ENCODE data around the gene GRAMD1A. TPM values are rescaled to one million over a fixed set of nuclear protein-coding genes. Genes with fewer than 3 reads are reported as not detected.
A peak's percentile ranks its signal among the peaks of the same experiment; 100 is the strongest.

Gene GRAMD1A
- total RNA-seq, 1 donor from 2014 or later: 67.4 TPM

DNA sequence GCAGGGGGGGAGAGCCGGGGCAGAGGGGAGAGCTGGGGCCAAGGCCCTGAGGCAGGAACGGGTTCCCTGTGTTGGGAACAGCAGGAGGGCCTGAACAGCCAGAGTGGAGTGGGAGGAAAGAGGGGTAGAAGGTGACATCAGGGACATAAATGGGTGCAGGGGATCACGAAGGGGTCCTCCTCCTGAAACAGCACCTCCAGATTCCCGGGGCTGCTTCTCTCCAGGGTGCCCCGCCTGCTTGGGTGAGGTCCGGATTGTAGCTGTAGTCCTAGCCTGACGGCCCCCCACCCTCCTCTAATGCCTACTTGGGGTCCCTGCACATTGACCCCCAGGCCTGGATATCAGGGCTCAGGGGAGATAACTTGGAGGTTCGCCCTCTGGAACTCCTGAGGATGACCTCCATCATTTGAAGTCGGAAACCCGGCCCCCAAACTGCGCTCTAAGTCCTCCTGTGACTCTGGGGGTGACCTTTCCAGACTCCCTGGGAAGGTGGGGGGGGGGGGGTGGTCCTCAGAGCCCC is 29.7 kb downstream of the GRAMD1A start:
- peaks cover 38% of the 10 kb centered on the region for H4K20me1 ChIP-seq (ENCODE audit: insufficient read depth, low read length)
- H3K4me2 ChIP-seq (ENCODE audit: low read length): peak overlapping the region; percentile 95
- TF ChIP-seq EZH2 (IDR thresholded peaks at IDR 0.05; ENCODE audit: insufficient read depth, low read length): no peak
- TF ChIP-seq, protein P1, sequence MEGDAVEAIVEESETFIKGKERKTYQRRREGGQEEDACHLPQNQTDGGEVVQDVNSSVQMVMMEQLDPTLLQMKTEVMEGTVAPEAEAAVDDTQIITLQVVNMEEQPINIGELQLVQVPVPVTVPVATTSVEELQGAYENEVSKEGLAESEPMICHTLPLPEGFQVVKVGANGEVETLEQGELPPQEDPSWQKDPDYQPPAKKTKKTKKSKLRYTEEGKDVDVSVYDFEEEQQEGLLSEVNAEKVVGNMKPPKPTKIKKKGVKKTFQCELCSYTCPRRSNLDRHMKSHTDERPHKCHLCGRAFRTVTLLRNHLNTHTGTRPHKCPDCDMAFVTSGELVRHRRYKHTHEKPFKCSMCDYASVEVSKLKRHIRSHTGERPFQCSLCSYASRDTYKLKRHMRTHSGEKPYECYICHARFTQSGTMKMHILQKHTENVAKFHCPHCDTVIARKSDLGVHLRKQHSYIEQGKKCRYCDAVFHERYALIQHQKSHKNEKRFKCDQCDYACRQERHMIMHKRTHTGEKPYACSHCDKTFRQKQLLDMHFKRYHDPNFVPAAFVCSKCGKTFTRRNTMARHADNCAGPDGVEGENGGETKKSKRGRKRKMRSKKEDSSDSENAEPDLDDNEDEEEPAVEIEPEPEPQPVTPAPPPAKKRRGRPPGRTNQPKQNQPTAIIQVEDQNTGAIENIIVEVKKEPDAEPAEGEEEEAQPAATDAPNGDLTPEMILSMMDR (IDR thresholded peaks at IDR 0.05; ENCODE audit: insufficient read depth, low read depth, low read length): no peak
- DNase-seq (ENCODE audit: low read depth) (no peak), FAIRE-seq (no peak)
- H3K36me3 ChIP-seq (ENCODE audit: insufficient read depth, low read length): no peaks in the 10 kb centered on the region
- Mint-ChIP-seq H3K27me3 (ENCODE audit: low read depth, unreplicated experiment) (peaks cover 28% of the 10 kb centered on the region), H3K4me1 (ENCODE audit: low read depth, unreplicated experiment) (no peaks in the 10 kb centered on the region), H3K9me3 (ENCODE audit: unreplicated experiment) (peaks cover 4% of the 10 kb centered on the region), H3K27ac (ENCODE audit: unreplicated experiment) (no peak overlapping the region), H3K36me3 (ENCODE audit: low read depth, unreplicated experiment) (peaks cover 19% of the 10 kb centered on the region), H3K4me3 (ENCODE audit: unreplicated experiment) (peak overlapping the region; percentile 50)
- H3K9ac ChIP-seq (ENCODE audit: low read length): peak overlapping the region; percentile 58
- H3K4me3 ChIP-seq (ENCODE audit: insufficient read depth, low read depth, low read length): peak overlapping the region; percentile 37
- peaks cover 10% of the 10 kb centered on the region for H3K4me1 ChIP-seq (ENCODE audit: insufficient read depth, low read length)
- H3K27me3 ChIP-seq (ENCODE audit: insufficient read depth, low read length): peaks cover 2% of the 10 kb centered on the region
- H3K27ac ChIP-seq (ENCODE audit: low read depth, low read length): no peak overlapping the region
- H3K9me3 ChIP-seq (ENCODE audit: insufficient read depth, low read depth, low read length): no peaks in the 10 kb centered on the region
- H3K79me2 ChIP-seq (ENCODE audit: insufficient read depth, low read length): no peaks in the 10 kb centered on the region
- H2AFZ ChIP-seq (ENCODE audit: low read depth, low read length): no peak overlapping the region

DNA sequence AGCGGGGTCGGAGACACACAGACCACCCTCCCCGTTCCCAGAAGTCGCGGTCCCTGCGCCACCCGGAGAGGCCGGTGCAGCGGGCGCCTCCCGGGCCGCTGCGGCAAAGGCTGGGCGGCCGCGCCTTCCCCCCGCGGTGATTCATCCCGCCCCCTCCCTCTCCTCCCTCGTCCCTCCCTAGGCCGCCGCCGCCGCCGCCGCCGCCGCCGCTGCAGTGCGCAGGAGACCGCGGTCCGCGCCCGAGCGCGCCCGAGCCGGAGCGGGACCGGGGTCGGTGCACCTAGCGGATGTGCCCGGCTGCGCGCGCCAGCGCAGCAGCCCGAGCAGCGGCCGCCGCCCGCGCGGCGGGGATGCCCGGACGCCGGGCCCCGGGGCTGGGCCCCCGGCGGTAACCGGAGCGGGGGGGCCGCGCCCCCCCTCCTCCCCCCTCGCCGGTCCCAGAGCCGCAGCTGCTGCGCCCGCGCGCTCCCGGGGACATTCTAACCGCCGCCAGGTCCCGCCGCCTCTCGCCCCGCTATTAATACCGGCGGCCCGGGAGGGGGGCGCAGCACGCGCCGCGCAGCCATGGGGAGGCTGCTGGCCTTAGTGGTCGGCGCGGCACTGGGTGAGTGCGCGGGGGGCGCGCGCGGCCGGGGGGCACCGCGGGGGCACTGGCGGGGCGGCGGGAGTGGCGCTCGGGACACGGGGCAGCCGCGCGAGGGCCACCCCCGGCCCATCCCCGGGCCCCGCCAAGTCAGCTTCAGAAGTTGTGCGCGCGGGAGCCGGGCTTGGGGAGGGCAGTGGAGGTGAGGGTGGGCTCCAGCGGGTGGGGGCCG is 30.3 kb downstream of the GRAMD1A start, which contains the start of gene SCN1B:
SCN1B (plus strand) TSS at position 214 of the 815 bp plus-strand sequence; CDS start at position 565, 351 bp downstream.
- H3K27me3 ChIP-seq (ENCODE audit: insufficient read depth, low read length): peaks cover 2% of the 10 kb centered on the region
- Mint-ChIP-seq H3K4me3 (ENCODE audit: unreplicated experiment) (peak within 1 kb of the TSS; percentile 88), H3K27me3 (ENCODE audit: low read depth, unreplicated experiment) (peaks cover 28% of the 10 kb centered on the region), H3K36me3 (ENCODE audit: low read depth, unreplicated experiment) (peaks cover 18% of the 10 kb centered on the region), H3K4me1 (ENCODE audit: low read depth, unreplicated experiment) (no peaks in the 10 kb centered on the region), H3K9me3 (ENCODE audit: unreplicated experiment) (peaks cover 4% of the 10 kb centered on the region), H3K27ac (ENCODE audit: unreplicated experiment) (peak within 1 kb of the TSS; percentile 79)
- peak within 1 kb of the TSS; percentile 95 for H3K4me2 ChIP-seq (ENCODE audit: low read length)
- H3K27ac ChIP-seq (ENCODE audit: low read depth, low read length): no peak within 1 kb of the TSS
- peak within 1 kb of the TSS; percentile 41 for H2AFZ ChIP-seq (ENCODE audit: low read depth, low read length)
- no peaks in the 10 kb centered on the region for H3K36me3 ChIP-seq (ENCODE audit: insufficient read depth, low read length)
- DNase-seq (ENCODE audit: low read depth) (peak; percentile 33), FAIRE-seq (no peak)
- H3K4me1 ChIP-seq (ENCODE audit: insufficient read depth, low read length): peaks cover 10% of the 10 kb centered on the region
- peak within 1 kb of the TSS; percentile 58 for H3K9ac ChIP-seq (ENCODE audit: low read length)
- TF ChIP-seq EZH2 (IDR thresholded peaks at IDR 0.05; ENCODE audit: insufficient read depth, low read length): no peak
- TF ChIP-seq, protein P1 (IDR thresholded peaks at IDR 0.05; ENCODE audit: insufficient read depth, low read depth, low read length): no peak
- peak within 1 kb of the TSS; percentile 54 for H3K4me3 ChIP-seq (ENCODE audit: insufficient read depth, low read depth, low read length)
- no peaks in the 10 kb centered on the region for H3K9me3 ChIP-seq (ENCODE audit: insufficient read depth, low read depth, low read length)
- H4K20me1 ChIP-seq (ENCODE audit: insufficient read depth, low read length): peaks cover 35% of the 10 kb centered on the region
- H3K79me2 ChIP-seq (ENCODE audit: insufficient read depth, low read length): no peaks in the 10 kb centered on the region

Data from astrocyte (in vitro differentiated cells and primary cell).